ENCODE data around the gene NKD2.
"Not testable (repeated sequence)": the region's sequence is repeated elsewhere in the genome, so short reads cannot be mapped to it uniquely, and the experiment has no call there.

The NKD2 gene

DNA sequence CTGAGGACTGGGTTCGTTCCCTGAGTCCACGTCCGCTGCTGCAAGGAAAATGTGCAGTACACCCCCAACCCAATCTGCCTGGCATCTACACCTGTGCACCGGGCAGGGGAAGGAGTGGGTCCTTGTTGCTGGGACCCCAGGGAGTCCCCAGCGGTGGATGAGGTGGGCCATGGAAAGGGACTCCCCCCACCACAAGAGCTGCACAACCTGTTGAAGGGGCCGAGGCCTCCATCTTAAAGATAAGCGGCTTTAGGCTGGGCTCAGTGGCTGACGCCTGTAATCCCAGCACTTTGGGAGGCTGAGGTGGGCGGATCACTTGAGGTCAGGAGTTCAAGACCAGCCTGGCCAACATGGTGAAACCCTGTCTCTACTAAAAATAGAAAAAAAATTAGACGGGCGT is 7.8 kb upstream of the NKD2 start:
- DNase-seq (ENCODE audit: low read depth): not testable (repeated sequence)

DNA sequence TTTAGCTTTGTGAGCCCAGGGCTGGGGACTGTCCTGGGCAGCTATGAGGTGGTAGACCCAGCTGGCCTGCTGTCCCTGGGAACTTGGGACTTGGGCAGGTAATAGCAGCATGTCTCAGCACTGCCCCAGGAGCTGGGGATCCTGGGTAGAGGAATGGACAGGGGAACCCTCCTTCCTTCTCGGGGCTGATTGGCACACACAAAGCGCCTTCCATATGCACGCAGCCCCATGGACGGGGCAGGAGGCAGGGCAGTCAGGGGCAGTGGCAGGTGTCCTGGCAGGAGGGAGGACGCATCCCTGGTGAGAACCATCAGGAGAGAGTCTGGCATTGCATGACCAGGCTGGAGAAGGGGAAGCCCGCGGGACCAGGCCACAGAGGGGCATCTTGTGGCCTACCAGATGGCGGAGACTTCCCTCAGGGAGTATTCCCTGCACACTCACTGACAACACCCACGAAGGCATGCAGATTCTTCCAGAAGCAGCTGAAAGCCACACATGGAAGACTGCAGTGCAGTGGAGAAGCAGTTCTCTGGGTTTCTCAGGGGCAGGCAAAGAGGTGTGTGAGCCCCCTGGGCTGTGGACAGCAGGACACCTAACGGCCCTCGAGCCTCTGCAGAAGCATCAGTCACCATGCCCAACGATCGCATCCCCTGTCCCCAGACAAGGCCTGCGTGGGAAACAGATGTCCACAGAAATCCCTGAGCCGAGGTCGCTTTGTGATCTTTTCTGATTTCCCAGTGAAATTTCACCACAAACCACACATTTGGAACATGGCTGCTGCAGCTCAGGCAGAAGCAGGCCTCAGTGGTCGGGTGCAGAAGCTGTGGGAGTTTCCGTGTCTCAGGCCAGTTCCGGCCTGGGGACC is 7.0 kb upstream of the NKD2 start:
- DNase-seq (ENCODE audit: low read depth): no peak

DNA sequence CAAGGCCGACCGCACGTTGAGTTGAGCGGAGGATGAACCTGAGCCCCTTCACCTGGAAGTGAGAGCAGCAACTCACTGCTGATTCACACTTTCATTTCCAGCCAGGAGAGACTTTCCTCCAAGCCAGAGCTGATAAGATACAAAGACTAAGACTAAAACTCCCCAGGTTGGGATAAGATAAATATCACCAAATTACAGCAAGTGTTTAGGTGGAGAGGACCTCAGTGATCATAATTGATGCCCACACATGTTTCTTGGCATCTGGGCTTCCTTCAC is 6.4 kb upstream of the NKD2 start:
- DNase-seq (ENCODE audit: low read depth): no peak

DNA sequence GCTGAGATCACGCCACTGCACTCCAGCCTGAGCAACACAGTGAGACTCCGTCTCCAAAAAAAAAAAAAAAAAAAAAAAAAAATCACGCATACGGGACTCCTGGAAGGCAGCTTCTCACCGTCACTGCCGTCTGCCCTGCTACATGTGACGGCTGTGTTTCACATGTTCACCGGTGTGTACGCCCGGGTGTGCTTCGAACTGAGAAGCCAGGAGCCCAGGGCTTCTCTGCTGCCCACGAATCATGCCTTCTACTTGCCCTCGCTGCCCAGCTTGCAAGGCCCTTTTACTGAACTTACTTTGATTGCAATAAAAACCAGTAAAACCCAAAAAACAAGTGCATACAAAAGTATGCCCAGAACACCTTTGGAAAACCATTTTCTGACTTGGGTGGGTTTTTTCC is 5.8 kb upstream of the NKD2 start:
- DNase-seq (ENCODE audit: low read depth): no peak

DNA sequence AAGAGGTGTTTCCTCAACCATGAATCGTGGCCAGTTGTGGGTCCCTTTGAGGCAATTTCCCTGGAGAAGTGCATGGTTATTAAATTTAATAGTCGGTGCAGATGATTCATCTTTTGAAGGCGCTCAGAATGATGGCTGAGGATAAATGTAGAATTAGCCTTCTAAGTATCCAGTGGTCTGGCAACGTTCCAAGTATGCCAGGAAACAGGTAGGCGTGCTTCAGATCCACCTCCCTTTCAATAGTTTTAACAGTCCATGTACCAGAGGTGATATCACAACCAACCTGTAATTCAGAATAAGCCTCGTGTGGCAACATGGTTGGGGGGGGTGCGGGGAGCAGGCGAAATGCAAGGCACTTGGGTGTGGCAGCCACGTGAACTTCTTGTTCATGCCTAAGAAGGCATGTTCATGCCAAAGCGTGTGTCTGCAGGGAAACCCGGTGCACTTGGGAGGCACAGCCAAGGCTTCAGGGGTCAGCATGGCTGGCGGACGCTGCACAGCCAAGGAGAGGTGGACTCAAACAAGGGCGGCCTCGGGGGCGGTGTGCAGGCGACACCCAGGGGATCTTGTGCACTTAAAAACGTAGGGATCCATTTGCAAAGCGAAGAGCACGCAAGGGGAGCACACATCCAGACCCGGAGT is 5.2 kb upstream of the NKD2 start:
- DNase-seq (ENCODE audit: low read depth): no peak

DNA sequence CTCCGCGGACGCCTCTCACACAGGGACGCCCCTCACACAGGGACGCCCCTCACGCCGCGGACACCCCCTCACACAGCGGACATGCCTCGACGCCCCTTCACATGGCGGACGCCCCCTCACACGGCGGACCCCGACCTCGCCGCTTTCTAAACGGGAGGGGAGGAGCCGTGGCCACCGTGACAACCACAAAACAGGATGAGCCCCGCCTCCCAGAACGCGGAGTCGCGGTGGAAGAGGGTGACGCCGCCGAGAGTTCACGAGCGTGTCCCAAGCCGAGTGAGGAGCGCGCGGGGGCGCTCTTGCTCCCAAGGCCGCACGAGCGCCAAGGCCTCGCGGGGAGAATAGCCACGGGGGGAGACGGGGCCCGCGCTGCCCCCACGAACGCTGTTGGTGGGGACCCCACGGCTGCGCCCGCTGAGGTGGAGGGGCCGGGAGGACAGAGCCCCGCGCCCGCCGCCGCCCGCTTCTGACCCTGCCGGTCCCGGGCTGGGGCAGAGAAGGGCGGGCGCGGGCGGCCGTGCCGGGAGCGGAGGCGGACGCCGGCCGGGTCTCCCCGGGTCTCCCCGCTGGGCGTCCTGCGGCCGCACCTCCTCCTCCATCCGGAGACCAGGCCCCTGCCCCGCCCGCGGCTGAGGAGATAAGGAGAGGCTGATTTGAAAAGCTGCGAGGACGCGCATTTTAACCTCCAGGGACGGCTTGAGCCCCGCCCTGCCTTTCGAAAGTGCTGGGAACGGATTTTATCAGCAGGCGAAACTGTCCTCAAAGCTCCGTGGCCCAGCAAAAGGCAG is 3.9 kb upstream of the NKD2 start:
- DNase-seq (ENCODE audit: low read depth): no peak

DNA sequence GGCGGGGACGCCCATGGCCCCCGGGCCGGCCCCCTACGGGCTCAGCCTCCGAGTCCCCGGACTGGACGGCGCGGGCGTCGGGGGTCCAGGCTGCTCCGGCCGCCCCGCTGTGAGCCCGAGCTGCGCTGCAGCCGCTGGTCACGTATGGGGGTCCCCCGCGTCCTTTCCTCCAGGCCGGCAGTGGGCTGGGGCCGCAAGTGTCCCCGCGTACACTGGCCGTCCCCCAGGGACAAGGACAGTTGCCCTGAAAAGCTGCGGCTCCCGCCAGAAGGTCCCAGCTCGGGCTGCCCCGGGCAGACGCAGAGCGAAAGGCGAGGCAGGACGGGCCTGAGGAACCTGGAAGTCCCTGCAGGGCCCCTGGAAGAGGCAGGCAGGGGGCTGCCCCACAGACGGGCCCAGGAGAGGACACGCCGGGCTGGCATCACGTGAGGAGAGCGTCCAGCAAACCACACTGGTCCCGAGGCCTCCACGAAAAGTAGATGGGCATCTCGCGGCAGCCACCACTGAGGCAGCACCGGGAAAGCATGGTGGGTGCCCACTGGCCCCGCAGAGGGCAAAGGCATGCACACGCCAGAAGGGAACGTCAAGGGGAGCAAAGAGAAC is 3.3 kb upstream of the NKD2 start:
- DNase-seq (ENCODE audit: low read depth): no peak

DNA sequence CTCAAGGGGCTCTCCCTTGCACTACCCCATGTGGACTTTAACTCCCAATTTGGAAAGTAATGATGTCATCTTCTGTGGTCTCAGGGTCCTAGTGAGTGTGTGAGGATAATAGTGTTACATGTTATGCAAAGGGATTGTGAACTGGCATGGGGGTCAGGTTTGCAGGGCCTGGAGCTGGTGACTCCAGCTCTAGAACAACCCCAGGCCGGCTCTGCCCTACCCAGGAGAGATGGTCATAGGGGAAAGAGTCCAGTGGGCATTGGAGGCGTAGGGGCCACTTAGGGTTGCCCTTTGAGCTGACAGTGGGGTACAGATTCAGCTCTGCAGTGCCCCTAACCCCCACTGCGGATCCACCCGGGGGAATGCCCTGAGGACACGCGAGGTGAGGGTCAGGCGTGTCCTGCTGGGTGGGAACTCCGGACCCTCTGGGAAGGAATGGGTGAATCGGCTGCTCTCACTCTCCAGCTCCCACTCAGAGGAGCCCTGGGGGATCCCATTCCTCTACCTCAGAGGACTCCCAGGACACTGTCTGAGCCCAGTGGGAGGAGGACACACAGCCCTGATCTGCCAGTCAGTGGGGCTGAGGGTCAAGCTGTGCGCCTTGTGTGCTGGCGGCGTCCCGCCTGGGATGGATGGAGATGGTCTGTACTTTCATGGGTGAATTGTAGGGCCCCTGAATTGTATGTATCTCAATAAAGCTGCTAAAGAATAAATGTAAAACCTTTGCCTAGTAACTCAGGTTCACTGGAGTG is 2.5 kb upstream of the NKD2 start:
- no peak for DNase-seq (ENCODE audit: low read depth)

DNA sequence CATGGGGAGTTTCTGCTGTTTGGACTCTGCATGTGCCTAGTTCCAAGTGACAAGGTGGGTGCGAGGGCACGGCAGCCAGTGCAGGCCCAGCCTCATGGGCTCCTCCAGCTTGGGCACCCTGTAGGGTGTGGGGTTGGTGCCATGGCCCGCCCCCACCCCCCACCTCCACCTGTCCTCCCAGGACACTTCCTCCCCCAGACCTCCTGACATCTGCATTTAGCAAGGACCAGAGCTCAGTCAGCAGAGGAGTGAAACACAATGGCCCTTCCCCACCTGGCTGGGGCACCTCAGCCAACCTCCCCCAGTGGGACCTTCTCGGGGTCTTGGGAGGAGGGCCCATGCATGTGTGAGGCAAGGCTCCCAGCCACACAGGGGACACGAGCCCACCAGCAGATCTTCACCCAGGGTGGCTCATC is 1.9 kb upstream of the NKD2 start:
- DNase-seq (ENCODE audit: low read depth): no peak

DNA sequence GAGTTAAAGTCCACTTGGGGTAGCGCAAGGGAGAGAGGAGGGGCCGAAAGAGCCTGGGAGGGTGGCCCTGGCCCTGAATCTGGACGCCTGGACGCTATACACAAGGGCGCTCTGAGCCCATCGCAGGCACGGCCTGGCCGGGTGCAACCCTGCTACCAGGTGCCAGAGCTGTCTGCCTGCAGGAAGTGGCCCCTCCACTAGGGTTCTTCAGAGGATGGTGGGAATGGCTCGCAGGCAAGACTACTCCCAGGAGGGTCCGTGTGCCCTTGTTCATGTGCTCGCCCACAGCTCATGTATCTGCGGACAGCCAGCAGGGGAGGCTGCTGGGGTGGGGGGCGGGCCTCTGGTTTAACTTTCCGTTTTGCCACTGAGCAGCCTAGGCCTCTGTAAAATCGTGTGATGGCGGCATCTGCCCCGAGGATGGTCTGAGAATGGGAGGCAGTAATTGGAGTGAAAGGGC is 1.4 kb upstream of the NKD2 start:
- DNase-seq (ENCODE audit: low read depth): no peak

DNA sequence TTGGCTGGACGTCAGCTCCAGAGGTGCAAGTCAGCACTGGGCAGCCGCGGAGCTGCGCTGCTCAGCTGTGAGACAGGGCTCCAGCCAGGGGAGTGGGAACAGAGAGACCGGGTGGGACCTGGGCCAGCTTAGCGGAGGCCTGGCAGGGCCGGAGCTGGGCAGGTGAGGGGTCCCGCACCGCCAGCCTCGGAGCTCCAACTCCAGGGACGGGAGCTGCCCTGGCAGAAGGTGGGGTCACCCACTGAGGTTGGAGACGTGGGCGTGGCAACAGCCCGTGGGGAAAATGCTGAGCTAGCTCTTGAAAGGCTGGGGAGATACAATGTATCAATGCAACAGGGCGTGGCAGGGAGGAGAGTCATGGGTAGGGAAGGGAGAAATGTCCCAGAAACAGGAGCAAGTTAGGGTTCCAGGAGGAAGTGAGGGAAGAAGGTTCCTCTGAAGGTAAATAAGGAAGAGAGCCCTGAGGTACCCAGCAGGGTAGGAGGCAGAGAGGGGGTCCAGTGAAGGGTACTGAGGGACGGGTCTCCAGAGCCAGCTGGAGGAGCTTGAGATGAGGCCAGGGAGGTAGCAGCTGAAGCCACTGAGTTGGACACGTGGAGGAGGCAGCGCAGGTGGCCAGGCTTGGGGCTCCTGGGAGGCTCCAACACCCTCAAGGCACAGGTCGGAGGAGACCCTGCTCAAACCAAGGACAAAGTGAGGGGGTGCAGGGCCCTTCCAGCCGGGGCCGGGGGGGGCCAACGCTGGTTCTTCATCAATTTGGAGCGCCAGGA is 736 bp upstream of the NKD2 start:
- no peak for DNase-seq (ENCODE audit: low read depth)

DNA sequence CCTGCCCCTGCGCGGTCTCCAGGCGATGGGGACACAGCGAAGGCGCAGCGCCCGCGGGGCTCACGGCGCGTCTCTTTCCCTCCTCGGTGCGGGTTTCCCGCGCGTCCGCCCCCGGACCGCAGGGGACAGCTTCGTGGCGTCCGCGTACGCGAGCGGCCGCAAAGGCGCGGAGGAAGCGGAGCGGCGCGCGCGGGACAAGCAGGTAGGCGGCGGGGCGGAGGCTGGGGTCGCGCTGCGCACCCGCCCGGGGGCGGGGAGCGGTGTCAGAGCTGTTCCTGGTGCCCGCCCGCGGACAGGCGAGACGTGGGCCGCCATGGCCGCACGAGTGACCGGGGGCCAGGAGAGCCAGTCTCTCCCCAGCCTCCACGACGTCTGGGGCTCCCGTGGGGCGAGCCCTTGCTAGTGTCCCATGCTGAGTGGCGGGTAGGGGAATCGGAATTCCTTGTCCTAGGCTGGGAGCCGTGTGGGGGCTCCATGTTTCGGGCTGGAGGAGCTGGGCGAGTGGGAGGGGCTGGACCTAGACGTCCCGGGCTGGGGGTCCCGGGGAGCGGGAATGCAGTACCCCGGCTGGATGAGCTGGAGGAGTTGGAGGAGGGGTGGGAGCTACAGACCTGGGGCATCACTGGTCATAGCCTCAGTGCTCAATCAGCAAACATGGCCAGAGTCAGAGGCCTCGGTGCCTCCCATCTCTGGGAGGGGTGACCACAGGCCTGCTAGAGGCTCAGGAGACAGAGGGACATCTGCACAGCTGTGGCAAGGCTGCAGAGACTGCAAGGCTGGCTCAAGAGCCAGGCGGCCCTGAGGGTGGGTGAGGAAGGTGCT is 968 bp downstream of the NKD2 start:
- no peak for DNase-seq (ENCODE audit: low read depth)

DNA sequence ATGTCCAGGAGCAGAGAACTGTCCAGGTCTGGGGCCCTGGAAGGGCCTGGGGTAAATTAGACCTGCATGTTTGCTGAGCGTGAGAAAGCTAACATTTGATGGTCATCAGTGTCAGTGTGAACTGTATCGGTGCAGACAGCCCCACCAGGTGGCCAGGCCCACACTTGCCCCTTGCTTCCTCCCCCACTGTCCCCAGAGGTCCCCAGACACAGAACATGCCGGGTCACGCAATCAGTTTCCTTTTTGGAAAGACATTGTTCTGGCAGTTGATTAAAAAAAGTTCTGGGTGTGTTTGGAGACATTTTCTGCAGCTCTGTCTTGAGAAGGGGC is 1.5 kb downstream of the NKD2 start:
- no peak for DNase-seq (ENCODE audit: low read depth)

DNA sequence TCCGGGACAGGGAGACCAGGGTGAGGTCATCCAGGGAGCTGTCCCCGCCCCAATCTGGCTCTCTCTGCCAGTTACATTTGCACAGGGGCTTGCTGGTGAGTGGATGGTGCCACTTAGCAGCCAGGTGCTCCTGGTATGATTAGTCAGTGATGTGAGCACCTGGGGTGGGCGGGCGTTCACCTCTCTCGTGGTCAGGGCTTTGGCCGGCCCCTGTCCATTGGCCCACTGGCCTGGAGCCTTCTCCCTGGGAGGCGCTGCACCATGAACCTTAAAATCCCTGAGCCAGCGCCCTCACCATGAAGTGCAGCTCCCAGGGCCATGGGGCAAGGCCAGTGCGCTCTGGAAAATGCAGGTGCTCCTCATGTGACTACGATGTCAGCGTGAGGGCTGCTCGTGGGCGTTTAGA is 2.0 kb downstream of the NKD2 start:
- no peak for DNase-seq (ENCODE audit: low read depth)

DNA sequence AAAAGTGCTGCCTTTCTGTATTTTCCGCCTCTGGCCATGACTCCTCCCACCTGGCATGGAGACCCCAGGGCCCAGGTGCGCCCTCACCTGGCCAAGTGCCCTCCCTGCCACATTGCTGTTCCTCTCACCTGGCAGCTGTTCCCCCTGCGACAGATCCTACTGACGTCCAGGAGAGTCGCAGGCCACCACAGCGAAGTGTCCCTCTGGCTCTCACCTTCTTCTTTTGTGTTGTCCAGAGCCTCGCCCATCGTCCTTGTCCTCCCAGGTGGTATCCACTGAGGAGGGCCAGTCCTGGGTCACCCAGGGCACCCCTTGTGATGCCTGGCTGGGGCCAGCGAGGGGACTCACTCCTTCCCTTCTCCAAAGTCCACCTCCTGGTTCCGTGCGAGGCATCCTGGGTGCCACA is 2.6 kb downstream of the NKD2 start:
- DNase-seq (ENCODE audit: low read depth): peak; percentile 25

DNA sequence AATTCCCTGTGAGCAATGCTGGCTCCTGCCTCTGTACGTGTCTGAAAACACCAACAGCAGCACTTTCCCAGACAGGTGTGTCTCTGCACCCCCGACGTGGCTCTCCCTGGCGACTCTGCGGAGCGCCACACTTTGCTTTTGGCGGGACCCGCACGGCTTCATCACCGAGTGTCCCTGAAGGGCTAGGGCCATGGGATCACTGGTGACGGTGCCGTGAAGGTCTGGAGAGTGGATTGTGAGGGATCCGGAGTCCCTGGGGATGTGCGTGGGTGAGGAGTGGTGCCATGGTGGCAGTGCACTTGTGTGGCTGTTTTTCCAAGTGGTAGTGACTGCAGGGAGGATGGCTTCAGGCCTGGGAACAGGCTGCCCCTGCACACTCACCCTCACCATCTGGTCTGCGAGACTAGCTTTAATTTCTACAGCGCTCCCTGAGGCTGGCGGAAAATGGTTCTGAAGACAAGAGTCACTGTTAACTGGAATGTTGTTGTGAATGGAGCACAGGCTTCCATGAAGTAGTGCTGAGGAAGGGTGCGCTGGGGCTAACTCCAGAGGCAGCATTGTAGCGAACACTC is 3.2 kb downstream of the NKD2 start:
- no peak for DNase-seq (ENCODE audit: low read depth)

DNA sequence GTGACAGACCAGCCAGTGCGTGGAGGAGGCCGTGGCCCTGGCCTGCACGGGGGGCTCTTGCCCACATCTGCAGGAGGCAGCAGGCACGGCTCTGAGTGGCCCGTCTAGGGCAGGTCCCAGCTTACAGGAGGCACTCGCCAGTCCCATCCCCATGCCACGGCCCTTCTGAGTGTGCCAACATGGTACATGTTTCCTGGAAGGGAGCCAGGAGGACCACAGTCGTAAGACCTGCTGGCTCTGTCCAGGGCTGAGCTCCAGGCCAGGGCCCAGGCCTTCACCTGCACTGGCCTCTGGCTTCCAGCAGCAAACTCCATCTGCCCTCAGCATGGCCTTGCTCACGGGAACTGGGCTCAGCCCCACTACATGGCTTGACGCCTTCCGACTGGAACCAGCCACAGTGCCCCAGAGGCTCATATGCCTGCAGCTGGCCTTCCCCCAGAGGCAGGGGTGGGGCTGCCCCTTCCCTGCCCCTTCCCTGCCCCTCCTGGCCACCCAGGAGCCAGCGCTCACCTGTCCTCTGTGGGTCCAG is 3.8 kb downstream of the NKD2 start:
- no peak for DNase-seq (ENCODE audit: low read depth)

DNA sequence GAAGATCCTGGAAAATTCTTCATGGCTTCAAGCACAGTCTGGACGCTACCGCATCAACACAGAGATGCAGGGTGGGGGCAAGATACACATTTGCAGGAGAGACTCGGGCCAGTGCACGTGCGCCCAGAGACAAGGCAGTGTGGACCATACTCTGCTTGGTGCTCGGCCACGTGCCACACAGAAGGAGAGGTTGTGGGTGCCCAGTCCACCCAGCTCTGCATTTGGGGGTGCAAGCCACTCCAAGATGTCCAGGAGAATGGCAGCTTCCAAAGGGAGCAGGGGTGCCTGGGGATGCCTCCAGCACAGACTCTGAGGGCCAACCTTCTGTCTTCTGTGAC is 4.3 kb downstream of the NKD2 start:
- no peak for DNase-seq (ENCODE audit: low read depth)

DNA sequence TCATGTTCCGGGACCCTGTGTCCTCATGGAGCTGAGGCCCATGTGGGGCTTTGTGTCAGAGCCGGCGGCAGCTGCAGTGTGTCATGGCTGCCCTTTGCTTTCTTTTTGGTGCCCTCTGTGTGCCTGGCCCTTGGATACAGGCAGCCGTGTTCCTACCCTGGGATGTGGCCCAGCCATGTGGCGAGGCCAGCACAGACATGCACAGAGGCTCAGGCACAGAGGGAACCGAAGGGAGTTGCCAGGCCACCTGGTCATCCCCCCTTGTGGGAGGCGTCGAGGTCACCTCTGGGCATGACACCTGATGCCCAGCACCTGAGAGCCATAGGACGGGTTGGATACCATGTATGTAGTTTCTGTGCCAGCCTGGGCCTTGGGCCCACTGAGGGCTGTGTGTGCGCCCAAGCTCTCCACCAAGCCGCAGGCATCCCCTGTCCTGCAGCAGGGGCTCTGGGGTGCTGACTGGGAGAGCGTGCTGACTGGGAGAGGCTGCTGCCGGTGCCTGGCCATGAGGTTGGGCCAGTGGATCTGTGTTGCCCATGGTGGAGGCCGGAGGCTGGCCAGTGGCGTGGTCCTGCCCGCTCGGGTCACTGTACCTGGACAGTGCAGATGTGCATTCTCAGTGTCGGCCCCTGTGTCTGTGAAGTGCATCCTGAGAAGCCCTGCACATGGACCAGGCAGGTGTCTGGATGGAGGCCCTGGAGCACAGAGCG is 4.8 kb downstream of the NKD2 start:
- DNase-seq (ENCODE audit: low read depth): no peak
